NCI-H1048 (cell line): Measurements from ENCODE around the gene IQGAP3.

Experiments used
- DNase-seq: peaks from one replicate; lab custom pipeline; 2025; lab: John Stamatoyannopoulos, UW

The IQGAP3 gene

DNA sequence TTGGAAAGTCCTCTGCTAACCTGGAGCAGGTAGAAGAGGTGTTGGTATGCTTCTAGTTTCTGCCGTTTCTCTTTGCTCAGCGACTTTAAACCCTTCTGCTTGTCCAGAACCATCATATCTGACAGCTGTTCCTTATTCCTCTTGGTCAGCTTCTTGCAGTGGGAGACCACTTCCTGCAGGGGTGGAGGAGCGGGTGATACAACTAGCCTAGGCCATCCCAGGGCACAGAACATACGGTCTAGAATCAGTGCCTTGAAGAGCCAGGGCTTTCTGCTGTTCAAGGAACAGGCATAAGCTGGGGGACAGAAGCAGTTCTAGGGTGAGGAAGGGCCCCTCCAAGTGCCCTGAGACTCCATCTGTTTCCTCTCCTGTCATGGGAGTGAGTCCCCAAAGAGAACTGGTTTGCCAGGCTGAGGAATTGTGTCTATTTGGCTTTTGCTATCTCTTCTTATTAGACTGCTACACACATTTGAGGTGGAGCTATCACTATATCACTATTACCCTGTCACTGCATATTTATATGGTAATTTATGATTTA lies 32.5 kb downstream of the IQGAP3 start:
- no peak for DNase-seq

DNA sequence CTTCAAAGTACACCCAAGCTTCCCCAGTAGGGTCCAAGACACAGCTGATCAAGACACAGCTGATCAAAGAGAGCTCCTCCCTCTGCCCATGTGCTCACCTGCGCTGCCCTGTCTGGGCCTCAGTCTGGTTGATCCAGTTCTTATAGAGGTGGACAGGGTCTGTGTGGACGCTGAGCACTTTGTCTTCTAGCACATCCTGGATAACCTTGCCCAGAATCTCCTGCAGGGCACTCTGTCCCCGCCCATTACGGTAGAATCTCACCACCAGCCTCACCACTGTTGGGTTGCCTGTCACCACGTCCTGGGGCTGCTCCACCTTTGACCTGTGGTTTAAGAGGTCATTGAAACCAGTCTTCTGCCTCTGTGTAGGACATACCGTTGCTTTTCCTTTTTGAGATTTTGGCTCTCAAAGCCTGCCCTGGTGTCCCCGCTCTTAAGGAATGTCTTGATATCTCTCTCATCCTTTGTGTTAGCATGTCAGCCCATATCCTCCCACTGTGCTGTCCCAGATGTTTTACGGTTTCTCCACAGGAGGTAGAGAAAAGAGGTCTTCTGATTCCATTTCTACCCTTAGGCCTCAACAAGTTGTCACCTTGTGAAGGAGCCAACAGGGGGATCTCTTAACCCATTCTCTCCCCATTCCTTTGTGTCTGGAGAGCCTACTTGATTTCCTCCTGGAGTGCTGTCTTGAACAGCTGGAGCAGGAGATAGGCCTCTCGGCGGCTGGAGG lies 33.5 kb downstream of the IQGAP3 start:
- DNase-seq, result no peak

DNA sequence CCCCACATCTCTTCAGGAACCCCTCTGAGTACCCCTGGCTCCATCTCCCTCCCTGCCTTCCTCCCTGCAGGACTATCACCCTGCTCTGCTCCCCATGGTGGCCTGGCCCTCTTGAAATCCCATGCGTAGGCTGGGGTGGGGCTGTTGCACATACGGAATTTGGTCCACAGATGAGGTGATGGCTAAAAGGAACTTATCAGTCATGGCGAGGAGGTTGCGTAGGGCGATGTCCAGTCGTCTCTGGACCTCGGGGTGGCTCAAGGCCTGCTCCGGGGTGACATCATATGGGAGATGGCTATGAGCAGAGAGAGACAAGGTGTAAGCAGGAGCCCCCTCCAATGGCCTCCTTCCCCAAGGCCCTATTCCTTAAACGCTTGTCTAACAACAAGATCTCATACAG lies 35.3 kb downstream of the IQGAP3 start:
- DNase-seq, result no peak

DNA sequence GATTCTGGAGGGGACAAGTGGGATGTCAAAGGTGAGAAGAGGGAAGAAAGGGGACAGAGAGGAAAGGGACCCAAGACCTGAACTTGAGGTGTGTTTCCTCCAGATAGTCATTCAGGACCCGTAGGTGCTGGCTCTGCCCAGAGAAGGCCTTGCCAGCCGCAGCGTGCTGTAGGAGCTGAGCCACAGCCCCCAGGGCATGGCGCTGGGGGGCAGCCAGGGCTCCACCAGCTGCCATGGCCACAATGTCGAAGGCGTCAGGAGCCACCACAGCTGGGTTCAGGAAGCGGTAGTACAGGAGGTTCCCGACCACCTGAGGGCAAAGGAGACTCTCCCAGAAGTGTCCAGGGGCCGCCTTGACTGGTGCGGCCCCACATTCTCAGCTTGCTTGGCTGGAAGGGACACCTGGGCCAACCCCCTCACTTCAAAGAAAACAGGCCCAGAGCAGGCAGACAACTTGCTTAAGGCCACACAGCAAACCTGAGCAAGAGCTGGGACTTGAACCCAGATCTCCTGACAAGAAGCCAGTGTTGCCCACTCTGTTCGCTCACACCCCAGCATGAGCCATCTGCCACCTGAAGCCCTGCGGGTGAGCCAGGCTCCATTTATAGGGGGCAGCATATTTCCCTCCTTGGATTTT lies 37.8 kb downstream of the IQGAP3 start:
- no peak for DNase-seq

DNA sequence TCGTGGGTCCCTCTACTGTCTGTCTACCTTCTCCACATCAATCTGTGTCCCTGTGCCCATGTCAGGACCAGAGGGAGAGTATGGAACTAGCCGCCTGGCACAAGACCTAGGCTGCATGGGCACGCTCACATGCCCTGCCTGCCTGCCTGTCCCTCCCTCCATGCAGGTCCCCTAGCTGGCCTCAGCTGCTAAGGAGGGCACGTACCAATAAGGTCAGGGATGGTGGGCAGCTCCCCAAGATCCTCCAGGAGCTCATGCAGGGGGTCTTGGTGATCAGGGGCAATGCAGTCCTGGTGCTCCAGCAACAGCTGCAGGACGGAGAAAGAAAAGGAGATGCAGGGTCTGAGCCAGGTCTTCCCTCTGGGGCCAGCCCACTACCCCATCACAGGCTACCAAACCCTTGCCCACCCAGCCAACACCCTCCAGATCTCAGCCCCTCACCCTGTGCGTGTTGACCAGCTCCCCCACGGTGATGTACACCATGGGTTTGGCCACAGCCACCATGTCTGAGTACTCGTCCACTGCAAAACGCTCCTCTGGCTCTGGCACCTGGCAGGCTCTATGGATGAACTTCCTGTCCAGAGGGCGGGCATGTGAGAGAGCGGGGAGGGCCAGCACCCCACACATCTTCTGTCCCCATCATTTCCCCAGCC lies 38.7 kb downstream of the IQGAP3 start:
- DNase-seq, result no peak

DNA sequence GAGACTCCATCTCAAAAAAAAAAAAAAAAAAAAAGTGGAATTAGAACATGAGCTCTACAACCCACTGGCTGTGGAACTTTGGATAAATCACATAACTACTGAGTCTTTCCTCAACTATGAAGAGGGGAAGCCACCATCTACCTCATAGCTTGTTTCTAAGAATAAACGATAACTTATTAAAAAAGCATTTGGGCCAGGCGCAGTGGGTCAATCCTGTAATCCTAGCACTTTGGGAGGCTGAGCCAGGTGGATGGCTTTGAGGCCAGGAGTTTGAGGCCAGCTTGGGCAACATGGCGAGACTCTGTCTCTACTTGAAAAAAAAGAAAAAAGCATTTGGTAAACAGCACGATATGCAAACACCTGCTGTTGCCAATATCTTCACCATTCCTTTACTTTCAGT lies 40.0 kb downstream of the IQGAP3 start:
- no peak for DNase-seq

DNA sequence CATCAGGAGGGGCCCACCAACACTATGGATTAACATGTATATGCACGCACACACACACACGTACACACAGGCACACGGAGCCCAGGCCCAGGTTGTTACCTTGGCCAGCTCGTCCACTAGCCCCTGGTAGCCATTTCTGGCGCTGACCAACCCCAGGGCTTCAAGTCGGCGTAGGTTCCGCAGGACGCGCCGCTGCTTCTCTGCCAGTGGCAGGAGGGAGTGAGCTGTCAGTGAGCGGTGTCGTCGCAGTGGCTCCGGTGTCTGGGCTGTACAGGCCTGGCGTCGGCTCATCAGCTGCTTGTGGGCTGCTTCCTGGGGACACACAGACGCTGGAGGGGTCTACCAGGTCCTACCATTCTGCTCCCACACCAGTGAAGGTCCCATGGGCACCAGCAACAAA lies 42.4 kb downstream of the IQGAP3 start:
- no peak for DNase-seq

DNA sequence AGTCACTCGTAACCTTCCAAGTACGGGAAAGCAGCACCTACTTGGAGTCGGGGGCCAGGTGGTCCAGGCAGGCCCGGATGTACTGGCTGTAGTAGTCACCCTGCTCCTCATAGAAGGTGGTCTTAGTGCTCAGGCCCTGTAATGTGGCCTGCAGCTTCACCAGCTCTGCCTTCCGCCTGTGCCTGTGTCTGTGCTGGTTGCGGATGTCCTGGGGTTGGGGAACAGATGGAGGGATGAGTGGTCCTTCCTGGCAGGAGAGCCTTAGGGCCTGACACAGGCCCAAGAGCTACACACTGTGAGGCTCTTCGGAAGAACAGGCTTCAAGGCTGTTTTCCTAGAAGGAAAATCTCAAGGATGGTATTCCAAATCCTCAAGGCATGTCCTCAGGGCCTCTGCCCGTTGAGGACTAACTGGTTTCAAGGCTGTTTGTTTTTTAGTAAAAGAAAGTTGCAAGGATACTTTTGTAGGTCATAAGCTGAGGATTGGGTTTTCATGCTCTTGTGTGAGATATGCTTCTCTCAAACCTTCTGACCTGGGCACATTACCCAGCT lies 43.4 kb downstream of the IQGAP3 start:
- no peak for DNase-seq

DNA sequence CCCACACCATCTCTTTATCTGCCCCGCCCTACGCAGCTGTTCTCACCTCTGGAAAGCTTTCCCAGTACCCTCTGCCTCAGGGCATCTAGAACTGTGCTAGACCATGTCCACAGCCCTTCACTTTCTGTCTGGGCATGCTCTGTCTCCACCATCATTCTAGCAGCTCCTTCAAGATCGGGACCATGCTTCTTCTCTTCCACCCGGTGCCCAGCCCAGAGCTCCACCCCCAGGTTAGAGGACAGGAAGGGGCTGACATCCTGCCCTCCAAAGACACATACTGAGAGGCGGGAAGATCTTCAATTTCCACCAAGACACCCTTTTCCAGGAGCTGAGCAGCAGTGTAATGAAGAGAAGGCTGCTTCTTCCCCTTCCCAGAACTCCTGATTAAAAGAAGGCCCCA lies 44.1 kb downstream of the IQGAP3 start:
- no peak for DNase-seq

DNA sequence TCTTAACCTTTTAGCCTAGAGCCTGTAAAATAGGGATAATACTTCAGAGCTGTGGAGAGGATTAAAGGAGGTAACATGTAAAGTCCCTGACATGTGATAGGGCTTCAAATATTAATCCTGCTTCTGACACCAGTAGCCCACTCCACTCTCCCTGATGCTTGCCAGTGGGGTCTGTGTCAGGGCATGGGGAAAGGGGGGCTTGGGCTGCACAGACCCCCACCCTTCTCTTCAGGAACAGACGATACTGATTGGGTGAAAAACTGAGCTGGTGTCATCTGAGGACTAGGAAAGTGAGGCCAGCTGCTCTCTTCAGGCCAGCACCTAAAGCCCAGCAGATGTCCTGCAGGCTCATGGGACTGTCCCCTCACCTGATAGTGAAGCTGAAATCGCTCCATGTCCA lies 44.8 kb downstream of the IQGAP3 start:
- DNase-seq, result no peak

DNA sequence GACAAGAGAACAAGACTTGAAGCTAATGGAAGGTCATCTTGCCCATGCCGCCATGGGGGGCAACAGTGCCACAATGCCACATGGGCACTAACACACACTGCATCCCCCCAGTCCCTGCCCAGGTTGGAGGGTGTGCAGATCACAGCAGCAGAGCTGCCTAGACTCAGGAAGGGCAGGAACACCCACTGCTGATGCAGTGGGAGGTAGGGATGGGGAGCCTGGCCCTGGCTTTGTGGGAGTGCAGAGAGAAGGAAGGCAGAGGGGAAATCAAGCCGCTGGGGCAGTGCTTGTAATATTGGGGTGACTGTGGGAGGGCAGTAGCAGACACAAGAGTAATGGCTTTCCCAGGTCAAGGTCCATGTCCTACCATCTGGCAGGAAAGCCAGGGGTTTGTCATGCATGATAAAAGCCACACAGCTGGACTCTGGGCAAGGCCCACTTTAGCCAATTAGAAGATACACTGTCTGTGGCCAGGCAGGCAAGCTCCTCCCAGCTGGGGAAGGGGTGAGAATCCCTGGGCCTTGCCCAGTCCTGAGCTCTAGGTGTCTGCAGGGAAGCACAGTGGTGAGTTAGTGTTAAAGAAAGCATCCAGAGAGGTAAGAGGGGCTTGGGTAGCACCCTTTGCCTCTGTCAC lies 46.4 kb downstream of the IQGAP3 start:
- DNase-seq, result no peak

DNA sequence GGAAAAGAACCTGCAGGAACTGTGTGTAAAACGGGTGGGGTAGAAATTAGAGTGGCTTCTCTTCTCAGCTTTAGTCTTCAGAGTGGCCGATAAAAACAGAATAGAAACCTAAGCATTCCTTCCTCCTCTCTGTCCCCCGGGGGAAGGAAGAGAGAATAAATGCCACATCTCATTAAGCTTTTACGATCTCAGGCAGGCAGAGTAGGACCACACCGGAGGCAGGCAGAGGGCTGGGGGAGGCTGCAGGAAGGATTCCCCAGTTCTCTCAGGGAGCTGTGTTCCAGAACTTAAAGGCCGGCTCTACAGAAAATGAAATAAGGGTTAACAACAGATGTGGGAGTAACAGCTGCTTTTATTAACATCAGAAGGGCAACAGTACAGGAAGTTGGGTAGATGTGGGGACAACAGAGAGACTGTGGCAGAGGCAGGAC lies 47.3 kb downstream of the IQGAP3 start:
- DNase-seq, result no peak

DNA sequence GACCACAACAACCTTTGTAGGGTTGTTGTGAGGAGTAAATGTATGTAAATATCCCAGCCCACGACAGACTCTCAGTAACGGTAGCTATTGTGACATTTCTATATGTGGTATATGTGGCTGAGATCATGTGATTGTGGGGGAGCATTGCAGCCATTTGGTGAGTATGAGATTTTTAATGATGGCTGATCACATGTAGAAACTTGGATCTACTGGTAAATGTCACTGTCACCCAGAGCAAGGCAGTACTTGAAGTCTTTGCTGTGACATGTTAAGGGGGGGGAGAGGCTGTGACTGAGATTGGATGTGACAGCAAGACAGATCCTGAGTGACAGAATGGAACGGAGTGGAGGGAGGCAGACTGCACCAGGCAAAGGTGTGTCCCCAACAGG lies 47.9 kb downstream of the IQGAP3 start:
- DNase-seq, result no peak

DNA sequence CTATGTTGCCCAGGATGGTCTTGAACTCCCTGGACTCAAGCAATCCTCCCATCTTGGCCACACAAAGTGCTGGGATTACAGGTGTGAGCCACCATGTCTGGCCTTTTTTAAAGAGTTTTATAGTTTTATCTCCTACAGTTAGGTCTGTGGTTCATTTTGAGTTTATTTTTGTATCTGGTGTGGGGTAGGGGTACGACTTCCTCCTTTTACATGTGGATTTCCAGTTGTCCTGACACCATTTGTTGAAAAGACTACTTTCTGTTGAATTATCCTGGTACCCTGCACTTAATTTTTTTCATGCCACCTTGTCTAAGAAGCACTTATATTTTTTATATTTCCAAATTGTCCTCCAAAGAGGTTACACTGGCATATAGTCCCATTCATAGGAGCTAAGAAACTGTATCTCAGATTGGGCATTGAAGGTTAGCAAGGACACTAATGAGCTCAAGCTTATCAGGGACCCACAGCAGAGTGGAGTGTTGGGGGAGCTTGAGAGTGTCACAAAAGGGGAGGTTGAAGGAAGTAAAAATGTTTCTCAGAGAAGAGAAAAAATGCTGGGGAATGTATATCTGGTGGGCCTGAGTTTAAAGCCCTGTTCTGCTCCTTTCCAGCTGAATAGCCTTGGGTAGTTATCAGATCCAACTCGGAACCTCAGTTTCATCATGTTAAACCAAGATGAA lies 48.4 kb downstream of the IQGAP3 start:
- DNase-seq, result no peak

DNA sequence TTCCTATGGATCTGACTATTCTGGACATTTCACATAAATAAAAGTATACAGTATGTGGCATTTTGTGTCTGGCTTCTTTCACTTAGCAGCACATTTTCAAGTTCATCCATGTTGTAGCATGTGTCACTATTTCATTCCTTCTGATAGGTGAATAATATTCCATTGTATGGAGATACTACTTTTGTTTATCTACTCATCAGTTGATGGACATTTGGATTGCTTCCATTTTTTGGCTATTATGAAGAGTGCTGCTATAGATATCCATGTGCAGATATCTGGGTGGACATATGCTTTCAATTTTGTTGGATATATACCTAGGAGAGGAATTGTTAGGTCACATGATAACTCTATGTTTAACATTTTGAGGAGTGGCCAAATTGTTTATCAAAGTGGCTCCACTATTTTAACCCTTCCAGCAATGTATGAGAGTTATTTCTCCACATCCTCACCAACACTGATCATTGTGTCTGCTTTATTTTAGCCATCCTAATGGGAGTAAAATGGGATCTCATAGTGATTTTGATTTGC lies 49.9 kb downstream of the IQGAP3 start:
- DNase-seq, result no peak

DNA sequence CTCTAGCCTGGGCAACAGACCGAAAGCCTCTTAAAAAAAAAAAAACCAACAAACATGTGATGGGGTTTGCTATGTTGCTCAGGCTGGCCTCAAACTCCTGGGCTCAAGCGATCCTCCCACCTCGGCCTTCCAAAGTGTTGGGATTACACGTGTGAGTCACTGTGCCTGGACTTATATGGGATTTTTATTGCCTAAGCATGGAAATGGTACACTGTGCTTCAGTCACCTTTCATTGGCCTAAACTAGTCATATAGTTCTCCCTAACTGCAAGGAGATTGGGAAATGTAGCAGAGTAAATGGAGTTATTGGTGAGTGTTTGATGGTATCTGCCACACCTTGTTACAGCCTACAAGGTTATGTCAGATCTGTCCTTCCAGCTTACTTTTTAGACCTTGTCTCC lies 54.6 kb downstream of the IQGAP3 start:
- no peak for DNase-seq

DNA sequence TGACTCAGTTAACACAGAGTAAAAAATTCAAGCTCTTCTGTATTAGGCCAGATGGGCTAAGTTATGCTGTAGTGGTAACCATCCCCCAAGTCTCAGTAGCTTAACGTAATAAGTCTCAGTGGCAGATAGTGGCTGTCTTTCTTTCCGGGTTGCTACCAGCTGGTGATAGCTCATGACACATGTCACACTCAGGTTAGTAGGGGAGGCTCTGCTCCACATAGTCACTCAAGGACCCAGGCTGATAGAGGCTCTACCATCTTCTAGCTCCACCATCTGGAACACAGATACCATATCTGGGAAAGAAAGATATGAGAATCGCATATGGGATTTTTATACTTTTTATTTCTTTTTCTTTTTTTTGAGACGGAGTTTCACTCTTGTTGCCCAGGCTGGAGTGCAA lies 55.5 kb downstream of the IQGAP3 start:
- DNase-seq, result no peak

DNA sequence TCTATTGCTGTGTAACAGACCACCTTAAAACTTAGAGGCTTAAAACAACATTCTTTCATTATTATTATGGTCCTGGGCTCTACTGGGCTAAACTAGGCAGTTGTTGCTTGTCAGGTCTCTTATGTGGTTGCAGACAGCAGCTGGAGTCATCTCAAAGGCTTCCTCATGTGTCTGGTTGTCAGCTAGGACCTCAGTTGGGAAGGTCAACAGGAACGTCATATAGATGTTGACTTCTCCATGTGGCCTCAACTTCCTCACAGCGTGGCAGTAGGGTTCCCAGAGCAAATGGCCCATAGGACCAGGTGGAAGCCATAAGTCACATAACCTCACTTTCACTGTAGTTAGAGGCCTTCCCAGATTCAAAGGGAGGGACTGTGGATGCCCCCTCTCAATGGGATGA lies 56.4 kb downstream of the IQGAP3 start:
- no peak for DNase-seq

DNA sequence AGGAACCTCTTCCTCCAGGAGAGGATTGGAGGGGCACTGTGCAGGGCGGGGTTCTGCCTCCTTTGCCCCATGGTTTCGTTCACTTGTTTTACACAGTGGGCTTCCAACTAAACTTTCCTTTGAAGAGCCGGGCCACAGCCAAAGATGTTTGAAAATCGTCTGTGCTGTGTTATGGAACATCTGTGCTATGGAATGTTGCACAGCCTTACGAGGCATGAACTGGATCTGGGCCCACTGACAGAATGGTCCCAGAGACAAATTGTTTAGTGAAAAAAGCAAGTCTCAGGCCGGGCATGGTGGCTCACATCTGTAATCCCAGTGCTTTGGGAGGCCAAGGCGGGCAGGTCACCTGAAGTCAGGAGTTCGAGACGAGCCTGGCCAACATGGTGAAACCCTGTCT lies 59.2 kb downstream of the IQGAP3 start:
- DNase-seq, result no peak

DNA sequence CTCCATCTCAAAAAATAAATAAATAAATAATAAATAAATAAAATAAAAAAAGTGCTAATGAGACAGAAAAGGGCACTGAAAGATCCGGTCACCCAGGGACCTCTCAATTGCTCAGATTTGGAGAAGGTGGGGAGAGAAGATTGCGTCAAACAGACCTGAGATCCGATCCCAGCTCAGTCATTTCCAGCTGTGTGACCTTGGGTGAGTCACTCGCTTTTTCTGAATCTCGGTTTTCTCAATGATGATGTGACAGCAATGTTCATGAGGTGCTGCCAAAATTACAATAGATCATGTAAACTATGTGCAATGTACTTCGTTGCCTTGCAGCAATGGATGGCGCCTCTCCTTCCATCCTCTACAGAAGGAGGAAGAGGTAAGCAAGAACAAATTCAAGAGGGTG lies 60.7 kb downstream of the IQGAP3 start:
- DNase-seq, result no peak

DNA sequence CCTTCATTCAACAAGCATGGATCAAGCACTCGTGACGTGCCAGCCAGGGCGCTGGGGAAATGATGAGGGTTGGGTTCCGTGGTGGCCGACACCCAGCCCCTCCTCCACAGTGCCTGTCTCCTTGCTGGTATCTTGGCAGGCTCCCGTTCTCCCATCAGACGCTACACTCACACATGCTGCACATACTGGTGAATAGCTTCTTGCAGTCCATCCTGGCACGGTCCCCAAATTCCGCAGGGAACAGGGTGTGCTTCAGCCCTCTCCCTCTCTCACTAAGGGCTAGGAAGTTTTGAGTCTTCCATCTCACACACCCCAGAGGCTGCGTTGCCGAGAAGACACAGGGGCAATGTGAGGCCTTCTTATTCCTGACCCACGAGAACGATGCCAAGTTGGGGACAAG lies 61.7 kb downstream of the IQGAP3 start:
- no peak for DNase-seq
